GM23338 (cell line): ENCODE data around the gene DCN. TPM values are rescaled to one million over a fixed set of nuclear protein-coding genes. Genes with fewer than 3 reads are reported as not detected.

Experiments
- ATAC-seq: fragments of 200-7000 bp; cut with Tn5 transposase; 3 replicates; pipeline ENCODE4 v1.9.1; 2020
- DNase-seq: peaks from one replicate; pipeline ENCODE4 v3.0.0-alpha.2; 2015; ENCODE audit warnings: low spot score
- H2AFZ ChIP-seq: fragments of 200-600 bp; sonication (generic); 2 replicates; pipeline ENCODE4 v1.8.0; 2016; ENCODE audit warnings: antibody characterized with exemption, mild to moderate bottlenecking, moderate library complexity
- H3F3A ChIP-seq: fragments of 200-600 bp; sonication (generic); replicated peaks from 2 replicates; pipeline ENCODE4 v1.8.0; 2017; ENCODE audit warnings: antibody characterized with exemption, mixed run types, low read depth
- H3K27ac ChIP-seq: fragments of 200-600 bp; sonication (generic); 2 replicates; pipeline ENCODE4 v1.6.1; 2016; ENCODE audit warnings: low read depth
- H3K27me3 ChIP-seq: fragments of 200-600 bp; sonication (generic); 2 replicates; pipeline ENCODE4 v1.8.0; 2016; ENCODE audit warnings: mild to moderate bottlenecking, mixed run types, moderate library complexity; ENCODE audit not compliant: insufficient read depth
- H3K36me3 ChIP-seq: fragments of 200-600 bp; sonication (generic); 2 replicates; pipeline ENCODE4 v1.8.0; 2016; ENCODE audit warnings: mild to moderate bottlenecking; ENCODE audit not compliant: insufficient read depth
- H3K4me1 ChIP-seq: fragments of 200-600 bp; sonication (generic); 2 replicates; pipeline ENCODE4 v1.8.0; 2016; ENCODE audit warnings: mild to moderate bottlenecking, moderate library complexity; ENCODE audit not compliant: insufficient read depth
- H3K4me2 ChIP-seq: fragments of 200-600 bp; sonication (generic); 2 replicates; pipeline ENCODE4 v1.7.1; 2017; ENCODE audit warnings: mixed run types
- H3K4me3 ChIP-seq: fragments of 200-600 bp; sonication (generic); 2 replicates; pipeline ENCODE4 v1.6.1; 2016; ENCODE audit warnings: mixed run types
- H3K79me2 ChIP-seq: fragments of 200-600 bp; sonication (generic); replicated peaks from 2 replicates; pipeline ENCODE4 v1.8.0; 2017; ENCODE audit warnings: mild to moderate bottlenecking; ENCODE audit not compliant: insufficient read depth
- H3K9me2 ChIP-seq: fragments of 200-600 bp; sonication (generic); 2 replicates; pipeline ENCODE4 v1.8.0; 2017; ENCODE audit not compliant: insufficient read depth
- H4K20me1 ChIP-seq: fragments of 200-600 bp; sonication (generic); replicated peaks from 2 replicates; pipeline ENCODE4 v1.8.0; 2017; ENCODE audit warnings: mild to moderate bottlenecking; ENCODE audit not compliant: insufficient read depth
- H3K27ac Mint-ChIP-seq: 2 replicates; pipeline ENCODE4 v1.8.0; 2020; ENCODE audit warnings: inconsistent platforms, mild to moderate bottlenecking, moderate library complexity, mixed read lengths
- H3K27me3 Mint-ChIP-seq: 3 replicates; pipeline ENCODE4 v1.8.0; 2022; ENCODE audit warnings: low read depth, mild to moderate bottlenecking, moderate library complexity, mixed read lengths, inconsistent platforms; ENCODE audit not compliant: insufficient read depth, poor library complexity
- H3K36me3 Mint-ChIP-seq: 3 replicates; pipeline ENCODE4 v1.8.0; 2021; ENCODE audit warnings: low read depth, mild to moderate bottlenecking, inconsistent platforms, moderate library complexity, mixed read lengths
- H3K4me1 Mint-ChIP-seq: 3 replicates; pipeline ENCODE4 v1.8.0; 2020; ENCODE audit warnings: mild to moderate bottlenecking, inconsistent platforms, mixed read lengths
- H3K4me3 Mint-ChIP-seq: 3 replicates; pipeline ENCODE4 v1.8.0; 2021; ENCODE audit warnings: moderate library complexity, mild to moderate bottlenecking, inconsistent platforms, mixed read lengths
- H3K9me3 Mint-ChIP-seq: 3 replicates; pipeline ENCODE4 v1.8.0; 2020; ENCODE audit warnings: moderate library complexity, mild to moderate bottlenecking, inconsistent platforms, mixed read lengths
- POLR2AphosphoS5 ChIP-seq: IDR thresholded peaks from 2 replicates; pipeline ENCODE4 v1.6.1; 2016; ENCODE audit warnings: antibody characterized with exemption, low read depth
- STAT1 ChIP-seq: IDR thresholded peaks from one replicate; pipeline ENCODE4 v1.6.1; 2016; ENCODE audit warnings: antibody characterized with exemption; ENCODE audit not compliant: unreplicated experiment
- ZNF114 ChIP-seq: fragments of 250-450 bp; sonication (Bioruptor Pico); IDR thresholded peaks from 2 replicates; pipeline ENCODE4 v1.5.0; 2020; ENCODE audit warnings: mild to moderate bottlenecking, moderate library complexity
- polyA plus RNA-seq: library from polyadenylated mRNA; unstranded; fragments of >200 nt; fragmentation: Nextera tagmentation; extraction: Ambion mirVana; gene quantifications from 2 replicates; pipeline ENCODE4 v1.2.1, GENCODE V29; 2016
- total RNA-seq: library from RNA; depleted of rRNA; stranded (reverse); fragments of >200 nt; shearing (Covaris generic); gene quantifications from 2 replicates; pipeline ENCODE4 v1.2.3, GENCODE V29; 2014
- TF ChIP-seq, protein P1 (sequence below): fragments of 250-450 bp; sonication (Bioruptor Pico); IDR thresholded peaks from 2 replicates; pipeline ENCODE4 v1.5.0; 2020; ENCODE audit warnings: mild to moderate bottlenecking, moderate library complexity
- TF ChIP-seq, protein P2 (sequence below), 2 experiments: fragments of 200-600 bp in 1 of 2; sonication (generic) in 1 of 2; conservative IDR thresholded peaks; 2 replicates each; pipeline versions ENCODE4 v1.5.1 to v1.6.1; 2016 to 2017; ENCODE audit warnings: antibody characterized with exemption in 2 of 2, low read depth in 2 of 2, mild to moderate bottlenecking in 2 of 2, moderate library complexity in 1 of 2

The DCN gene
- total and polyA plus RNA-seq, 2 experiments from 2014 or later = not detected

GRCh38 chr12:91230841-91231240, 48.2 kb upstream of the DCN start:
- Histone ChIP-seq H3K79me2 (no peaks in the 10 kb centered on the region), H4K20me1 (no peaks in the 10 kb centered on the region), H3K27ac (no peak overlapping the region), H2AFZ (no peak overlapping the region), H3F3A (no peaks in the 10 kb centered on the region), H3K36me3 (no peaks in the 10 kb centered on the region), H3K4me1 (no peaks in the 10 kb centered on the region), H3K4me2 (no peak overlapping the region), H3K9me2 (no peaks in the 10 kb centered on the region), H3K4me3 (no peak overlapping the region), H3K27me3 (no peaks in the 10 kb centered on the region)
- Mint-ChIP-seq H3K27ac (no peak overlapping the region), H3K9me3 (no peaks in the 10 kb centered on the region; the same call in 2 of the 3 replicates), H3K4me1 (no peaks in the 10 kb centered on the region), H3K27me3 (no peaks in the 10 kb centered on the region), H3K36me3 (no peaks in the 10 kb centered on the region), H3K4me3 (no peak overlapping the region)
- DNase-seq (no peak), ATAC-seq (no peak)
- TF ChIP-seq, protein P1, sequence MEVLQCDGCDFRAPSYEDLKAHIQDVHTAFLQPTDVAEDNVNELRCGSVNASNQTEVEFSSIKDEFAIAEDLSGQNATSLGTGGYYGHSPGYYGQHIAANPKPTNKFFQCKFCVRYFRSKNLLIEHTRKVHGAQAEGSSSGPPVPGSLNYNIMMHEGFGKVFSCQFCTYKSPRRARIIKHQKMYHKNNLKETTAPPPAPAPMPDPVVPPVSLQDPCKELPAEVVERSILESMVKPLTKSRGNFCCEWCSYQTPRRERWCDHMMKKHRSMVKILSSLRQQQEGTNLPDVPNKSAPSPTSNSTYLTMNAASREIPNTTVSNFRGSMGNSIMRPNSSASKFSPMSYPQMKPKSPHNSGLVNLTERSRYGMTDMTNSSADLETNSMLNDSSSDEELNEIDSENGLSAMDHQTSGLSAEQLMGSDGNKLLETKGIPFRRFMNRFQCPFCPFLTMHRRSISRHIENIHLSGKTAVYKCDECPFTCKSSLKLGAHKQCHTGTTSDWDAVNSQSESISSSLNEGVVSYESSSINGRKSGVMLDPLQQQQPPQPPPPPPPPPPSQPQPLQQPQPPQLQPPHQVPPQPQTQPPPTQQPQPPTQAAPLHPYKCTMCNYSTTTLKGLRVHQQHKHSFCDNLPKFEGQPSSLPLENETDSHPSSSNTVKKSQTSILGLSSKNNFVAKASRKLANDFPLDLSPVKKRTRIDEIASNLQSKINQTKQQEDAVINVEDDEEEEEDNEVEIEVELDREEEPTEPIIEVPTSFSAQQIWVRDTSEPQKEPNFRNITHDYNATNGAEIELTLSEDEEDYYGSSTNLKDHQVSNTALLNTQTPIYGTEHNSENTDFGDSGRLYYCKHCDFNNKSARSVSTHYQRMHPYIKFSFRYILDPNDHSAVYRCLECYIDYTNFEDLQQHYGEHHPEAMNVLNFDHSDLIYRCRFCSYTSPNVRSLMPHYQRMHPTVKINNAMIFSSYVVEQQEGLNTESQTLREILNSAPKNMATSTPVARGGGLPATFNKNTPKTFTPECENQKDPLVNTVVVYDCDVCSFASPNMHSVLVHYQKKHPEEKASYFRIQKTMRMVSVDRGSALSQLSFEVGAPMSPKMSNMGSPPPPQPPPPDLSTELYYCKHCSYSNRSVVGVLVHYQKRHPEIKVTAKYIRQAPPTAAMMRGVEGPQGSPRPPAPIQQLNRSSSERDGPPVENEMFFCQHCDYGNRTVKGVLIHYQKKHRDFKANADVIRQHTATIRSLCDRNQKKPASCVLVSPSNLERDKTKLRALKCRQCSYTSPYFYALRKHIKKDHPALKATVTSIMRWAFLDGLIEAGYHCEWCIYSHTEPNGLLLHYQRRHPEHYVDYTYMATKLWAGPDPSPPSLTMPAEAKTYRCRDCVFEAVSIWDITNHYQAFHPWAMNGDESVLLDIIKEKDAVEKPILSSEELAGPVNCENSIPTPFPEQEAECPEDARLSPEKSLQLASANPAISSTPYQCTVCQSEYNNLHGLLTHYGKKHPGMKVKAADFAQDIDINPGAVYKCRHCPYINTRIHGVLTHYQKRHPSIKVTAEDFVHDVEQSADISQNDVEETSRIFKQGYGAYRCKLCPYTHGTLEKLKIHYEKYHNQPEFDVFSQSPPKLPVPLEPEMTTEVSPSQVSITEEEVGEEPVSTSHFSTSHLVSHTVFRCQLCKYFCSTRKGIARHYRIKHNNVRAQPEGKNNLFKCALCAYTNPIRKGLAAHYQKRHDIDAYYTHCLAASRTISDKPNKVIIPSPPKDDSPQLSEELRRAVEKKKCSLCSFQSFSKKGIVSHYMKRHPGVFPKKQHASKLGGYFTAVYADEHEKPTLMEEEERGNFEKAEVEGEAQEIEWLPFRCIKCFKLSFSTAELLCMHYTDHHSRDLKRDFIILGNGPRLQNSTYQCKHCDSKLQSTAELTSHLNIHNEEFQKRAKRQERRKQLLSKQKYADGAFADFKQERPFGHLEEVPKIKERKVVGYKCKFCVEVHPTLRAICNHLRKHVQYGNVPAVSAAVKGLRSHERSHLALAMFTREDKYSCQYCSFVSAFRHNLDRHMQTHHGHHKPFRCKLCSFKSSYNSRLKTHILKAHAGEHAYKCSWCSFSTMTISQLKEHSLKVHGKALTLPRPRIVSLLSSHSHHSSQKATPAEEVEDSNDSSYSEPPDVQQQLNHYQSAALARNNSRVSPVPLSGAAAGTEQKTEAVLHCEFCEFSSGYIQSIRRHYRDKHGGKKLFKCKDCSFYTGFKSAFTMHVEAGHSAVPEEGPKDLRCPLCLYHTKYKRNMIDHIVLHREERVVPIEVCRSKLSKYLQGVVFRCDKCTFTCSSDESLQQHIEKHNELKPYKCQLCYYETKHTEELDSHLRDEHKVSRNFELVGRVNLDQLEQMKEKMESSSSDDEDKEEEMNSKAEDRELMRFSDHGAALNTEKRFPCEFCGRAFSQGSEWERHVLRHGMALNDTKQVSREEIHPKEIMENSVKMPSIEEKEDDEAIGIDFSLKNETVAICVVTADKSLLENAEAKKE (CRISPR knock-in tag) = no peak
- TF ChIP-seq, protein P2, sequence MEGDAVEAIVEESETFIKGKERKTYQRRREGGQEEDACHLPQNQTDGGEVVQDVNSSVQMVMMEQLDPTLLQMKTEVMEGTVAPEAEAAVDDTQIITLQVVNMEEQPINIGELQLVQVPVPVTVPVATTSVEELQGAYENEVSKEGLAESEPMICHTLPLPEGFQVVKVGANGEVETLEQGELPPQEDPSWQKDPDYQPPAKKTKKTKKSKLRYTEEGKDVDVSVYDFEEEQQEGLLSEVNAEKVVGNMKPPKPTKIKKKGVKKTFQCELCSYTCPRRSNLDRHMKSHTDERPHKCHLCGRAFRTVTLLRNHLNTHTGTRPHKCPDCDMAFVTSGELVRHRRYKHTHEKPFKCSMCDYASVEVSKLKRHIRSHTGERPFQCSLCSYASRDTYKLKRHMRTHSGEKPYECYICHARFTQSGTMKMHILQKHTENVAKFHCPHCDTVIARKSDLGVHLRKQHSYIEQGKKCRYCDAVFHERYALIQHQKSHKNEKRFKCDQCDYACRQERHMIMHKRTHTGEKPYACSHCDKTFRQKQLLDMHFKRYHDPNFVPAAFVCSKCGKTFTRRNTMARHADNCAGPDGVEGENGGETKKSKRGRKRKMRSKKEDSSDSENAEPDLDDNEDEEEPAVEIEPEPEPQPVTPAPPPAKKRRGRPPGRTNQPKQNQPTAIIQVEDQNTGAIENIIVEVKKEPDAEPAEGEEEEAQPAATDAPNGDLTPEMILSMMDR (conservative IDR thresholded peaks at IDR 0.05; ENCODE audit: low read depth in 2 of 2) = no peak
- TF ChIP-seq POLR2AphosphoS5 = no peak

DNA sequence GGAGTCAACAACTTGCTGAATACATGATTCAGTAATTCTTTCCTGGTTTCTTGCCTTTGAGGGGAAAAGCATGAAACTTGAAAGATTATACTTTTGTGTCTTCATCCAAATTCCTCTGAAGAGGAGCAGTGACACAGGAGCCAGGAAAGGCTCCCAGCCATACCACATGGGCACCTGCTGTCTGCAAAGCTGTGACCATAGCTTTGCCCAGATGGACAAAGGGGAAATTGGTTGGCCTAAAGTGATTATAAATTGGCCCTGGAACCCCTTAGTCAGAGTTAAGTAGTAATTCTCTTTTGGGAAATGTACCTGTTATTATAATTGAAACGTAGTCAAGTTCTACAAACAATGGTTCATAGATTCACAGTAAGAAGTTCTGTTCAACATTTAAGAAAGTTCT, 44.3 kb upstream of the DCN start:
- H3K4me3 ChIP-seq = no peak overlapping the region
- no peaks in the 10 kb centered on the region for H3K9me2 ChIP-seq
- H3K4me1 ChIP-seq = no peaks in the 10 kb centered on the region
- Mint-ChIP-seq H3K27me3 (no peaks in the 10 kb centered on the region), H3K9me3 (no peaks in the 10 kb centered on the region), H3K4me1 (no peaks in the 10 kb centered on the region), H3K36me3 (no peaks in the 10 kb centered on the region), H3K27ac (no peak overlapping the region), H3K4me3 (no peak overlapping the region)
- DNase-seq = no peak
- no peaks in the 10 kb centered on the region for H3K27me3 ChIP-seq
- no peaks in the 10 kb centered on the region for H3K79me2 ChIP-seq
- H3K4me2 ChIP-seq = no peak overlapping the region
- no peak for ATAC-seq
- H3K36me3 ChIP-seq = no peaks in the 10 kb centered on the region
- H4K20me1 ChIP-seq = no peaks in the 10 kb centered on the region
- no peaks in the 10 kb centered on the region for H3F3A ChIP-seq
- no peak overlapping the region for H3K27ac ChIP-seq
- H2AFZ ChIP-seq = no peak overlapping the region
- TF ChIP-seq, protein P1 (CRISPR knock-in tag) = no peak
- TF ChIP-seq STAT1 (no peak), ZNF114 (CRISPR knock-in tag) (no peak)
